HG03039 (cell line): ENCODE measurements around the gene HOXA5.

ENCODE experiments used
- ATAC-seq: cut with Tn5 transposase; IDR thresholded peaks from one replicate; pipeline ENCODE4 v1.9.1; 2021; ENCODE audit warnings: mild to moderate bottlenecking, moderate library complexity; ENCODE audit not compliant: unreplicated experiment

The HOXA5 gene

DNA sequence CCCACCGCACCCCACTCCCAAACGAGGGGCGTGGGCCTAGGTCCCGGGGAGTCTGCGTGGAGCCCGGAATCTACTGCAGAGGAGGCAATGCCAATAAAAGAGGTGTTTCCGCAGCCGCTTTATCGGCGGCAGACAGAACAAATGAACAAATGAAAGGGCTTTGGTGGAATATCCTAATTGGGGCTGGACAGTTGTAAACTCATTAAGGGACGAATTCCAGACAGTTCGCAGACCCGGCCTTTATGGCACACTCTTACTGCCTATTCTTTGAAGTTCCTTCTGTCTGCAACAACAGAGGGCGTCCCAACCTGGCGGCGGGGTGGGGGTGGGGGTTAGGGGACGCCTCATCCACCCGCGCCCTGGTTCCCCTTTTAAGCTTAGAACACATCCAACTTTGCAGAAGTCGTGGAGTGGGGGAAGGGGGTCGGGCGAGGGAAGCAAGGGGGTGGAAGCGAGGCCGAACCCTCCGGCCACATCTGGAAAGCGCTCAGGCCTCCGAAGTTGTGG is 17.8 kb upstream of the HOXA5 start:
- ATAC-seq = no peak

GRCh38 chr7:27160546-27161213 is 17.2 kb upstream of the HOXA5 start:
- ATAC-seq = peak; percentile 47

GRCh38 chr7:27160145-27160545 is 16.7 kb upstream of the HOXA5 start:
- ATAC-seq = no peak

- ATAC-seq = no peak
These were observed 16.0 kb upstream of the HOXA5 start for GRCh38 chr7:27159266-27160144.

DNA sequence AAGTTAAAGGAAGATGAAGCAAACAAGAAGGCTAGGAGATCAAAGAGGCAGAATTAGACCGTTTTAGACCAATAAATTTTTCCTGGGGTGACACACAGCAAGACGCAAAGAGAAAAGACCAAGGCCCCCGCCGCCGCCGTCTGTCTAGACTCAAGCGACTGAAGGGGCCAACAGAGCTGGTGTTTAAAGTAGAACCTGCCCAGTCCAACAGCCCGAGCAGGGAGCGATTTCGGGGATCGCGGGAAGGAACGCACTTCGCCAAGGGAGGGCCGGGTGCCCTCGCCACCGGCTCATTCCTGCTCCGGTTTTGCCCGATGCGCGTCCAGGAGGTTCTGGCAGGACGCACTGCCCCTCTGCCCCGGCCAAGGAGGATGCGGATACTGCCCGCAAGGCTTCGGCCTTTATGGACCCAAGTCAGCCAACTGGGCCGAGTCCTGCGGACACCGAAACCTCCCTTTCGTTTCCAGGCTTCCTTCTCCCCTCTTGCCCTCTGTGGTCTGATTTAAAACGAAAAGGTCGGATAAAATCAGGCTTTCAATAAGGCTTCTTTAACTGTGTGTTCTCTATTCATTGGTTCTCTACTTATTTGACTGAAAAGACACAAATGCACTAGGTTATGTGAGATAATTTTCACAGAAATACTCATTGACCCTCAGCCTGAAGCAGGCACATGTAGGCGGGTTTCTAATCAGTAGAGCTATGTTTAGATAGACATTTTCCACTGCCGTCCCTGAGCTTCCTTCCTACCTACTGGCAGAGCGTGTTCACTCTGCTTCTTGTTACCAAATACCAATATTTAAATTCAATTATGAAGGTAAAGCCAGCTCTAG is 15.2 kb upstream of the HOXA5 start:
- no peak for ATAC-seq

DNA sequence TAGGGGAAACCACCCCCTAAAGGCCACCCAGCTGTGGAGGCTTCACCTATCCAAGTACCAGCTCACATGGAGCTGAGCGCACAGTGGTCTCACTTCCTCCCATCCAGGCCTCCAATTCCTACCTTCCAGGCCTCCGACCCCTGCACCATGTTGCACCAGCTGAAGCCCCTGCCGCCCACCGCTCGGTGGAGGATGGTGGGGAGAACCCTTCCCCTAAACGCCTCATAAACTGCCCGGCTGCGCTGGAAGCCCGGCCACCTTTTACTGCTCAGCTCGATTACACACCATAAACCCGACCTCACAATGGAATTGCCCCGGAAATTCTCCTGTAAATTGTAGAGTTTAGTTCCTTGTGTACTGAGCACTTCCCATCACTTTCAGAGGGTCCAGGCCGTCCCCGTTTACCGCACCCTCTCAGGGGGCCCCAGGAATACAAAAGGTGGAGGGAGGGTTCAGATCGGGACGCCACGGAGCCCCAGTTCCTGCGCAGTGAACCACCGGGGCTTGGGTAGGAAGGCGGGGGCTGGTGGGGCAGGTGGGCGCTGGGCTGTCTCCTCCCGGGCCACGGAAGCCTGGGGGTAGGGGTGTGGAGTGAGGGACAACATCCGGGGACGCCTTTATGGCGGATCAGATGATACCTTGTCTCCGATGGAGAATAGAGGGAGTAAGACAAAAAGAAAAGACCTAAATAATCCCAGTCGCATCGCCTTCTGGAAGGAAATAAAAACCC is 14.4 kb upstream of the HOXA5 start:
- no peak for ATAC-seq

DNA sequence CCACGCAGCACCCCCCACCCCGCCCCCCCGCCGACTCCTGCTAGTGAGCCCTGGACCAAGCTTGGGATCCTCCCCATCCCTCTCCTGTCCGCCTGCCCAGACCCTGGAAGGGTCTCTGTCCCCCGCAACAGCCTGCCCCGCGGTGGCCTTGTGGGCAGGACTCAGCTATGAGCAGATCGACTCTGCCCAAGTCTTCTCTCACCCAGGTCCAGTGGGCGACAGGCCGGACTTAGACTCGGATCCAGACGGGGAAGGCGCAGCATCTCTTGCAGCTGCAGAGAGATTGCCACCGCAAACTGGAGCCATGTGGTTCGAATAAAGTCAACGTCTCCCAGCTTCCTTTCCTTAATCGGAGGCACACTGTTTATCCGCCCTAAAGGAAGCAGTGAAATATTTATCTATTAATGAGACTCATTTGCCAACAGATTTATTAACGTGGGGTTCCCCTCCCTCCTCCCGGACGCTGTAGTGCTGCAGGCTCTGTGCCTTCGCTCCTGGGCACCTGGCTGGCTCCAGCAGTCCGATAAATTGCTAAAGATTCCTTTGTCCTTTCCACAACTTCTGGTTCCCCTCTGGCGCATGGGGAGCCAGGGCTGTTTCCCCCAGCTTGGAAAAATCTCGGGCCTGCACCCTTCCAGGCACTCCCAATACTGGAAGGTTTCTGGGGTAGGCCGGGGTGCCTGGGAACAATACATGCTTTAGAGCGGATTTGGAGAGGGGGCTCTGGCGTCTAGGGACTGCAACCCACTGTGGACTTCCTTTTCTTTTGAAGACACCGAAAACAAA is 13.6 kb upstream of the HOXA5 start:
- ATAC-seq = no peak

GRCh38 chr7:27156508-27156898 is 13.0 kb upstream of the HOXA5 start, which contains the start of gene HOXA7:
HOXA7 (minus strand) TSS chr7:27156675; CDS start chr7:27156545, 130 bp downstream.
- no peak for ATAC-seq

GRCh38 chr7:27155816-27156507 is 12.5 kb upstream of the HOXA5 start:
- no peak for ATAC-seq

GRCh38 chr7:27154901-27155815 is 11.7 kb upstream of the HOXA5 start:
- no peak for ATAC-seq

DNA sequence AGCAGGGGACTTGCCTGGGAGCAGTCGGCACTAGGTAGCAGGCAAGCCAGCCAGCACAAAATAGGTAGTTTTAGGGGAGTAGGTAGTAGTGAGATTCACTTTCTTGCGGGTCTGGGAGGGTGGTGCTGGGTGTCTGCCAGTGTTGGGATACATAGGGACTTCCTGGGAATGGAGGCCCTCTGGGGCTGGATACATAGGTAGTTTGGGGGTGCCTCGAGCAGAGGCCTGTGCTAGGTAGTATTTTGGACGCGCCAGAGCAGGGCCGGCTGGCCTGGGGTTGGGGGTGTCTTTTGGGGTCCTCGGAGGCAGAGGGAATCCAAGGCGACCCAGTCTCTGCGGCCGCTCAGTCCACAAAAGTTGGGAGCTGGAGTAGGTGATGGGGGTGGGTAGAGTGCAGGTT is 10.9 kb upstream of the HOXA5 start:
- ATAC-seq = no peak

DNA sequence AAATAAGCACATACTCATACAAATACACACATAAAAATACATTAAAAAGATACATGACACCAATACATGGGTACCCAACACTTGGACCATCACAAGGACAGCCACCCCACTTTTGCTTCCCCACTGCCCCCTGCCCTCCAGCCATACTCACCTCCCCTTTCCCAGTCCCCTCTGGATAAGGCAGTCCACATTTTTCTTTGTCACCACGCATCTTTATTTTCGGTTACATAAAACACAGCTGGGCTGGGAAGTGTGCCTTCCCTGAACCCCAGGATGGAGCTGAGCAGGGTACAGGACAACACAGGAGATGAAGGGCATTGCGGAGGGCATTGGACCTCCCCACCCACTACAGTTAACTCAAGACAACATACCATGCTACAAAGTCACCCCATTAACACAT is 10.0 kb upstream of the HOXA5 start:
- no peak for ATAC-seq

- ATAC-seq = no peak
These were observed 9.4 kb upstream of the HOXA5 start for GRCh38 chr7:27152816-27153442.

- ATAC-seq = no peak
These were observed 8.7 kb upstream of the HOXA5 start, which contains the start of gene HOXA3 for GRCh38 chr7:27151931-27152815. HOXA3 (minus strand) TSS chr7:27152583; CDS start chr7:27110640, 41,943 bp downstream.

GRCh38 chr7:27151341-27151930 is 8.0 kb upstream of the HOXA5 start:
- ATAC-seq = no peak
